Ishikawa (cell line): ENCODE measurements around the gene MAGI1.

Experiments used
- CREB1 ChIP-seq: IDR thresholded peaks from 2 replicates; pipeline ENCODE4 v1.6.1; 2012; ENCODE audit warnings: low read depth
- EGR1 ChIP-seq: IDR thresholded peaks from 2 replicates; pipeline ENCODE4 v1.6.1; 2012
- EP300 ChIP-seq: IDR thresholded peaks from 2 replicates; pipeline ENCODE4 v1.6.1; 2012; ENCODE audit warnings: borderline replicate concordance
- FOXM1 ChIP-seq: IDR thresholded peaks from 2 replicates; pipeline ENCODE4 v1.6.1; 2012; ENCODE audit warnings: low read depth, borderline replicate concordance
- MAX ChIP-seq: IDR thresholded peaks from 2 replicates; pipeline ENCODE4 v1.6.1; 2012
- RAD21 ChIP-seq: IDR thresholded peaks from 2 replicates; pipeline ENCODE4 v1.6.1; 2012; ENCODE audit warnings: low read depth
- REST ChIP-seq: IDR thresholded peaks from 2 replicates; pipeline ENCODE4 v1.6.1; 2012; ENCODE audit warnings: low read depth, mild to moderate bottlenecking
- TAF1 ChIP-seq: IDR thresholded peaks from 2 replicates; pipeline ENCODE4 v1.6.1; 2012; ENCODE audit warnings: low read depth, mild to moderate bottlenecking
- TCF12 ChIP-seq: IDR thresholded peaks from 2 replicates; pipeline ENCODE4 v1.6.1; 2012; ENCODE audit warnings: low read depth
- TEAD4 ChIP-seq: IDR thresholded peaks from 2 replicates; pipeline ENCODE4 v1.6.1; 2012
- USF1 ChIP-seq: IDR thresholded peaks from 2 replicates; pipeline ENCODE4 v1.6.1; 2012
- YY1 ChIP-seq: IDR thresholded peaks from 2 replicates; pipeline ENCODE4 v1.6.1; 2012; ENCODE audit warnings: low read depth
- ZBTB7A ChIP-seq: IDR thresholded peaks from 2 replicates; pipeline ENCODE4 v1.6.1; 2012; ENCODE audit warnings: low read depth

GRCh38 chr3:65810302-65810701, 228.4 kb downstream of the MAGI1 start:
- no peak for TF ChIP-seq TAF1
- no peak for TF ChIP-seq REST
- TF ChIP-seq TCF12 = no peak
- TF ChIP-seq EP300 = no peak
- no peak for TF ChIP-seq RAD21
- TF ChIP-seq MAX = no peak
- TF ChIP-seq TEAD4 = no peak
- TF ChIP-seq EGR1 = no peak
- TF ChIP-seq FOXM1 = no peak
- no peak for TF ChIP-seq ZBTB7A
- no peak for TF ChIP-seq USF1
- no peak for TF ChIP-seq YY1
- no peak for TF ChIP-seq CREB1
